Keratinocyte (primary cell): ENCODE measurements around the gene DTNB. TPM values are rescaled to one million over a fixed set of nuclear protein-coding genes. Genes with fewer than 3 reads are reported as not detected.

ENCODE experiments used
- DNase-seq: peaks from one replicate; pipeline ENCODE4 v3.0.0-alpha.2; 2011; ENCODE audit warnings: low read depth, missing footprints, low spot score
- FAIRE-seq: peaks from 2 replicates; lab custom pipeline; 2011; peaks lifted over from hg19 to GRCh38; lab: Jason Lieb, UNC
- H2AFZ ChIP-seq: 2 replicates; pipeline ENCODE4 v1.6.0; 2012; ENCODE audit warnings: low read length, control low read depth, inconsistent platforms; ENCODE audit not compliant: control insufficient read depth
- H3K27ac ChIP-seq: 2 replicates; pipeline ENCODE4 v1.5.1; 2011; ENCODE audit warnings: low read length; ENCODE audit not compliant: control insufficient read depth, insufficient read depth
- H3K27me3 ChIP-seq: 3 replicates; pipeline ENCODE4 v1.6.0; 2011; ENCODE audit warnings: low read length; ENCODE audit not compliant: control insufficient read depth, insufficient read depth; ENCODE audit errors: extremely low read depth
- H3K36me3 ChIP-seq, 2 experiments: 2 replicates in 1 of 2; 3 replicates in 1 of 2; pipeline ENCODE4 v1.5.1; 2011; ENCODE audit warnings: low read length in 2 of 2, mild to moderate bottlenecking in 1 of 2; ENCODE audit not compliant: control insufficient read depth in 2 of 2, insufficient read depth in 2 of 2; ENCODE audit errors: extremely low read depth in 1 of 2
- H3K4me1 ChIP-seq: 3 replicates; pipeline ENCODE4 v1.5.1; 2011; ENCODE audit warnings: low read length; ENCODE audit not compliant: control insufficient read depth, insufficient read depth; ENCODE audit errors: extremely low read depth
- H3K4me2 ChIP-seq: 3 replicates; pipeline ENCODE4 v1.6.0; 2011; ENCODE audit warnings: low read depth, low read length; ENCODE audit not compliant: control insufficient read depth, insufficient read depth; ENCODE audit errors: extremely low read depth
- H3K4me3 ChIP-seq, 3 experiments: fragments of 200-600 bp in 1 of 3; sonication (generic) in 1 of 3; 2 replicates in 2 of 3; 3 replicates in 1 of 3; pipeline ENCODE4 v1.5.1; 2011 to 2016; ENCODE audit warnings: low read length in 3 of 3, mild to moderate bottlenecking in 3 of 3, control low read depth in 2 of 3, inconsistent platforms in 1 of 3, low read depth in 1 of 3, mixed read lengths in 1 of 3, mixed run types in 1 of 3, moderate library complexity in 1 of 3; ENCODE audit not compliant: control insufficient read depth in 2 of 3, insufficient read depth in 2 of 3; ENCODE audit errors: extremely low read depth in 1 of 3
- H3K79me2 ChIP-seq: 2 replicates; pipeline ENCODE4 v1.6.0; 2012; ENCODE audit warnings: low read length; ENCODE audit not compliant: control insufficient read depth, insufficient read depth
- H3K9ac ChIP-seq: 3 replicates; pipeline ENCODE4 v1.6.0; 2011; ENCODE audit warnings: low read length; ENCODE audit not compliant: control insufficient read depth, insufficient read depth; ENCODE audit errors: extremely low read depth
- H3K9me1 ChIP-seq: 3 replicates; pipeline ENCODE4 v1.6.0; 2011; ENCODE audit warnings: low read length; ENCODE audit not compliant: control insufficient read depth, insufficient read depth; ENCODE audit errors: extremely low read depth
- H3K9me3 ChIP-seq: 2 replicates; pipeline ENCODE4 v1.5.1; 2012; ENCODE audit warnings: low read depth, low read length; ENCODE audit not compliant: control insufficient read depth
- H4K20me1 ChIP-seq: 3 replicates; pipeline ENCODE4 v1.6.0; 2011; ENCODE audit warnings: low read length; ENCODE audit not compliant: control insufficient read depth, insufficient read depth; ENCODE audit errors: extremely low read depth
- CTCF ChIP-seq, 3 experiments: IDR thresholded peaks in 1 of 3; conservative IDR thresholded peaks in 1 of 3; optimal IDR thresholded peaks in 1 of 3; 2 replicates in 2 of 3; 3 replicates in 1 of 3; pipeline versions ENCODE3 to v1.5.1; 2011; ENCODE audit warnings: low read length in 3 of 3, mild to moderate bottlenecking in 3 of 3, moderate library complexity in 2 of 3, control low read depth in 1 of 3, inconsistent platforms in 1 of 3; ENCODE audit not compliant: insufficient read depth in 2 of 3; ENCODE audit errors: extremely low read depth in 1 of 3
- EZH2 ChIP-seq: IDR thresholded peaks from one replicate; pipeline ENCODE4 v1.6.1; 2012; ENCODE audit warnings: inconsistent platforms, mild to moderate bottlenecking, low read length, moderate library complexity
- dilution Hi-C: fragments of 300-500 bp; cut with MboI; formaldehyde crosslinking; loops from one replicate; pipeline ENCODE4 v1.7.0; 2020; ENCODE audit warnings: low sequenced_read_pairs; ENCODE audit not compliant: extremely low pct_ligation_motif_present
- polyA plus RNA-seq, 5 experiments: library from polyadenylated mRNA; depleted of rRNA in 3 of 5; stranded (reverse) in 3 of 5; stranded (forward) in 1 of 5; unstranded in 1 of 5; fragments of >200 nt; gene quantifications; 1 replicate in 1 of 5; 2 replicates in 3 of 5; 3 replicates in 1 of 5; pipeline versions ENCODE4 v1.2.1 to v1.2.3, GENCODE V29; 2011 to 2012; ENCODE audit warnings: missing spikeins in 2 of 5, low read depth in 1 of 5, low replicate concordance in 1 of 5

Gene DTNB
- polyA plus RNA-seq, 1 donor (not counting 4 experiments of a cell fraction or from before 2014, with no cell fraction given) = 31.5 TPM

- FAIRE-seq = no peak
These were observed 229.6 kb downstream of the DTNB start for GRCh38 chr2:25443766-25444165.

GRCh38 chr2:25441353-25441752 is 232.0 kb downstream of the DTNB start:
- H3K4me2 ChIP-seq = no peak overlapping the region
- H3K9ac ChIP-seq = no peak overlapping the region
- no peak overlapping the region for H3K27ac ChIP-seq
- TF ChIP-seq CTCF (optimal IDR thresholded peaks at IDR 0.05 in 1 of 3, IDR thresholded peaks at IDR 0.05 in 1 of 3, conservative IDR thresholded peaks at IDR 0.05 in 1 of 3; ENCODE audit: extremely low read depth in 1 of 3, insufficient read depth in 2 of 3, low read length in 3 of 3) (no peak), EZH2 (no peak)
- no peaks in the 10 kb centered on the region for H3K9me3 ChIP-seq
- H3K27me3 ChIP-seq = no peaks in the 10 kb centered on the region
- H3K9me1 ChIP-seq = no peaks in the 10 kb centered on the region
- no peaks in the 10 kb centered on the region for H4K20me1 ChIP-seq
- no peaks in the 10 kb centered on the region for H3K4me1 ChIP-seq
- no peak overlapping the region for H2AFZ ChIP-seq
- H3K4me3 ChIP-seq = no peak overlapping the region
- peaks cover 0 to 4% of the 10 kb centered on the region in 2 experiments for H3K36me3 ChIP-seq
- DNase-seq = no peak
- dilution Hi-C loops = no loop called here
- FAIRE-seq = no peak
- no peaks in the 10 kb centered on the region for H3K79me2 ChIP-seq

More at GRCh38 chr2:25443766-25444165, 229.6 kb downstream of the DTNB start:
- dilution Hi-C loops = no loop called here
- H3K27ac ChIP-seq = no peak overlapping the region
- H3K36me3 ChIP-seq = peaks cover 0 to 4% of the 10 kb centered on the region in 2 experiments
- H3K9me3 ChIP-seq = no peaks in the 10 kb centered on the region
- no peaks in the 10 kb centered on the region for H3K27me3 ChIP-seq
- TF ChIP-seq EZH2 (no peak), CTCF (optimal IDR thresholded peaks at IDR 0.05 in 1 of 3, IDR thresholded peaks at IDR 0.05 in 1 of 3, conservative IDR thresholded peaks at IDR 0.05 in 1 of 3; ENCODE audit: extremely low read depth in 1 of 3, insufficient read depth in 2 of 3, low read length in 3 of 3) (no peak)
- H3K4me1 ChIP-seq = no peaks in the 10 kb centered on the region
- DNase-seq = no peak
- no peak overlapping the region for H2AFZ ChIP-seq
- H3K9ac ChIP-seq = no peak overlapping the region
- no peaks in the 10 kb centered on the region for H4K20me1 ChIP-seq
- no peak overlapping the region for H3K4me2 ChIP-seq
- no peaks in the 10 kb centered on the region for H3K79me2 ChIP-seq
- H3K9me1 ChIP-seq = no peaks in the 10 kb centered on the region
- H3K4me3 ChIP-seq = no peak overlapping the region
